Measurements from ENCODE around the gene PLCB3.

The PLCB3 gene

DNA sequence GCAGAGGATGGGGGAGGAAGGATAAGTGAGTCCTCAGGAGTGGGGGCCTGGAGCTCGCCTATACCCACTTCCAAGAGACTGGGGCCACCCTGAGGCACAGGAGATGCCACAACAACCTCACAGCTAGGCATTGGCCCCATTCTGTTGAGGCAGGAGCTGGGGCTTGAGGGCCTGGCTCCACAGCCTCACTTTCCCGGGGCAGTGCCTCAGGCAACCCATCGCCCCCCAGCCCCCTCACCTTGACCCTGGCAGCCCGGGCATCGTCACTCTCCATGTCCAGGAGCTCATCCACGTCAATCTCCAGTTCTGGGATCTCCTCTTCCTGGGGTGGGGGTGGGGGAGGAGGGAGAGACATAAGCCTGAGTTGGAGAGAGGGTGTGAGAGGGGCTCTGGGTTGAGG, 6.4 kb upstream of the PLCB3 start:
- peak overlapping the region; percentile 95 for H3K27ac ChIP-seq
- TF ChIP-seq, protein P1, sequence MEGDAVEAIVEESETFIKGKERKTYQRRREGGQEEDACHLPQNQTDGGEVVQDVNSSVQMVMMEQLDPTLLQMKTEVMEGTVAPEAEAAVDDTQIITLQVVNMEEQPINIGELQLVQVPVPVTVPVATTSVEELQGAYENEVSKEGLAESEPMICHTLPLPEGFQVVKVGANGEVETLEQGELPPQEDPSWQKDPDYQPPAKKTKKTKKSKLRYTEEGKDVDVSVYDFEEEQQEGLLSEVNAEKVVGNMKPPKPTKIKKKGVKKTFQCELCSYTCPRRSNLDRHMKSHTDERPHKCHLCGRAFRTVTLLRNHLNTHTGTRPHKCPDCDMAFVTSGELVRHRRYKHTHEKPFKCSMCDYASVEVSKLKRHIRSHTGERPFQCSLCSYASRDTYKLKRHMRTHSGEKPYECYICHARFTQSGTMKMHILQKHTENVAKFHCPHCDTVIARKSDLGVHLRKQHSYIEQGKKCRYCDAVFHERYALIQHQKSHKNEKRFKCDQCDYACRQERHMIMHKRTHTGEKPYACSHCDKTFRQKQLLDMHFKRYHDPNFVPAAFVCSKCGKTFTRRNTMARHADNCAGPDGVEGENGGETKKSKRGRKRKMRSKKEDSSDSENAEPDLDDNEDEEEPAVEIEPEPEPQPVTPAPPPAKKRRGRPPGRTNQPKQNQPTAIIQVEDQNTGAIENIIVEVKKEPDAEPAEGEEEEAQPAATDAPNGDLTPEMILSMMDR (conservative IDR thresholded peaks at IDR 0.05) = no peak

DNA sequence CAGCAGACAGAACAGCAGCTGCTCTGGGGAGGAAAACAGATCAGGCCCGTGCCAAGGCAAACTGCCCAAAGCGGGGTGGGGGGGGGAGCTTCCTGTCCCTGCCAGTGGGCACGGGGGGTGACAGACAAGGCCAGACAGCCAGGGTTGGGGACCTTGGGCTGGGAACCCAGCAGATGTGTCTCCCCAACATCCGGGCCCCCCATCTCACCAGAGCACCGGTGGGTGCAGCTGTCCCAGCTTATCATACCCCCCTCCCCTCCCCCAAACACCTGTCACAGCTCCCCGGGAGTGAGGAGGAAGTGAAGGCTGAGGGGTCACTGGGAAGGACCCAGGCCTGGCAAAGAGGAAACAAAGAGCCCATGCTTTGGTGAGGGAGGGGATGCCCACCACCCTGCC, 5.9 kb upstream of the PLCB3 start:
- peak overlapping the region; percentile 95 for H3K27ac ChIP-seq

GRCh38 chr11:64245797-64246620, 5.3 kb upstream of the PLCB3 start:
- TF ChIP-seq, protein P1 (conservative IDR thresholded peaks at IDR 0.05) = no peak
- H3K27ac ChIP-seq = peak overlapping the region; percentile 95

More for the DNA sequence above, 5.9 kb upstream of the PLCB3 start:
- TF ChIP-seq, protein P1 (conservative IDR thresholded peaks at IDR 0.05) = no peak

DNA sequence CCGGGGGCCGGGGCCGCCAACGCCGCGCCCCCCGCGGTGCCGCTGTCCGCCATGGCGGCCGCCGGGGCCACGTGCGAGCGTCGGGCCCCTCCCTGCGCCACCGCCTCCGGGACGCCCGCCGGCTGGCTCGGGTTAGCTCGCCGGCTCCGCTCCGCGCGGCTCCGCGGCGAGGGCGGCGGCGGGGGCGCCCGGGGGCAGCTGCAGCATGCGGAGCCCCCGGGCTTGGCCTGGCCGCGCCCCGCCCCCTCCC, 4.8 kb upstream of the PLCB3 start:
- H3K27ac ChIP-seq = peak overlapping the region; percentile 95

DNA sequence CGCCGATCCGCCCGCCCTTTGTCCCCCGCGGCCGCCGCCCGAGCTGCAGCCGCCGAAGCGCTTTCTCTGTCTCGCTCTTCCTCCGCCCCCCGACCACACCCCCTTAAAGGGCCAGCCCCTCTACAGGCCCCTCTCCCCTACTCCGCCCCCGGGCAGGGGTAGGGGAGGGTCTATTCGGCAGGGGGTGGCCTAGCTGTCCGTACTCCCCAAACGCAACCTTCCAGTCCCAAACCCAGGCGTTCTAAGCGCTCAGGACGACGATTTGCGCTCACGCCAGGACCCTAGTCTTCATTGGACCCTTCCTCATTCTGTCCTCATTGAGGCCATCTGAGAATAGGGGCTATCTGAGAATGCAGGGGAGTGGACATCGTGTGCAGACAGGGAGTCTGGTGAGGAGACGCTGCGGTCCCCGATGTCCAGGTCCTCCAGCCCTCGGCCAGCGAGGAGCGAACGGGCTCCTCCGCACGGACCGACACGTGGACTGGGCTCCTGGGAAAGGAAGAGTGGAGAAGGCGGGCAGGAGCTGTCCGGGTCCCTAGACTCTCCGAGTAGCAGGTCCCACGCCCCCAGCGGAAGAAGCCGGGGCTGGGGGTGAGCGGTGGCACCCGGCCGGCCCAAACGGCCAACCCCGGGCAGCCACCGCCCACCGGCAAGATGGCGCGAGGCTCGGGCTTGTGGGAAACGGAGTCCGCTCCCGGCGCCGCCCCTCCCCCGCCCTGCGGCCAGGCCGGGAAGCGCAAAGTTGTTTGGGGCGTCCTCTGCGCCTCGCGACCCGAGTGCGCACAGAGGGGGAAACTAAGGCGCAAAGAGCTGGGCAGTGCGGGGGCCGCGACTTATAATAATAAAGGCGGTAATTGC, 4.2 kb upstream of the PLCB3 start, which contains the start of gene PPP1R14B:
Gene PPP1R14B (minus strand): TSS at position 73 of the 858 bp plus-strand sequence. CDS start 270 bp downstream, outside the sequence.
- TF ChIP-seq, protein P1 (conservative IDR thresholded peaks at IDR 0.05) = peak; percentile 70
- peak within 1 kb of the TSS; percentile 95 for H3K27ac ChIP-seq

DNA sequence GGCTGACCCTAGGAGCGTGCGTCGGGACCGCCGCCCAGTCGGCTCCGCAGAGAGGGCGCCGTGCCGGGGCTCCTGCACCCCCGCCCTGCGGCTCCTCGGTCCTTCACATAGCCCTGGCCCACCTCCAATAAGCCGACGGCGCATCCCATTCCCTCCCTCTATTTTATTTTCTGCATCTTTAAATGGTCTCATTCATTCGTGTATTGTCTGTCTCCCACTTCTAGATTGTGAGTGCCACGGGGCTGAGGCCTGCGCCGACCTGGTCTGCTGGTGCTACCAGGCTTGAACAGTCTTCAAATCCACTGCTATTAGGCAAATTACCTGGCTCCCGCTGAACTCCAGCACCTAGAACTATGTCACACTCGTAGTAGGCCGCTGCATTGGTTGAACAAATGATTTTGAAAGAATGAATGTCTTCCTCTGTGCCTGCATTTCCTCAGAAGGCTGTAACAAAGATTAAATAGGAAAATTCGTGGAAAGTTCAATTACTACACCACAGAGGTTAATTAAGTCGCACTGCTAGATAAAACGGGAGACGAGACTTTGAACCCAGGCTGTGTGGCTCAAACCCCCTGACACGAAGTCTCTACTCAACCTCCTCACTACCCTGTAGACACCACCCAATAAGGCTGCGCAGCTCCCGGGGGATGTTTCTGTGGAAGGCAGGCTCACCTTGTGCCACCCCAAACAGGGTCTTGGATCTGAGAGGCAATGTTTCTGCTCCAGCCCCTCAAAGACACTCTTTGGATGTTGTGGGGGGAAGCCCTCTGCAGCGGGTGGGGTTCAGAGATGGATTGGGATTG, 3.4 kb upstream of the PLCB3 start:
- peak overlapping the region; percentile 95 for H3K27ac ChIP-seq
- TF ChIP-seq, protein P1 (conservative IDR thresholded peaks at IDR 0.05) = no peak

DNA sequence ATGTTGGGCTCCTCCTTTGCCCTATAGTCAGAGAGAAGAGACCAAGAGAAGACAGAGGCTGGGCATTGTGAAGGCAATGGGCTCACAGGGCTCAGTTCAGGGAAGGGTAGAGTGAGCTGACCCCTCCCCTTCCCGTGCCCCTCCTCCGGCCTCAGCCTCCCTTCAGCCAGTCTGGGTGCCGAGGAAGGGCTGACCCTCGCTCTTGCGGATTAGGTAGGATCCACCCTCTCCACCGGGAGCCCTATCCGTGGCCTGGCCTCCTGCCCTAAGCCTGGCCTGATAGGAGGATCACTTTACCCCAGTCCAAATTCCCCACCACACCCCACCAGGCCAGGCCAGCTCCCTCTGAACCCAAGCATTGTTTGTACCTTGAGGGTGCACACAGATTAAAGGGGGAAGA, 2.8 kb upstream of the PLCB3 start:
- TF ChIP-seq, protein P1 (conservative IDR thresholded peaks at IDR 0.05) = no peak
- peak overlapping the region; percentile 95; the same call in 1 of the 2 replicates for H3K27ac ChIP-seq

All from VCaP (cell line).